ENCODE data around the gene GAB2.

DNA sequence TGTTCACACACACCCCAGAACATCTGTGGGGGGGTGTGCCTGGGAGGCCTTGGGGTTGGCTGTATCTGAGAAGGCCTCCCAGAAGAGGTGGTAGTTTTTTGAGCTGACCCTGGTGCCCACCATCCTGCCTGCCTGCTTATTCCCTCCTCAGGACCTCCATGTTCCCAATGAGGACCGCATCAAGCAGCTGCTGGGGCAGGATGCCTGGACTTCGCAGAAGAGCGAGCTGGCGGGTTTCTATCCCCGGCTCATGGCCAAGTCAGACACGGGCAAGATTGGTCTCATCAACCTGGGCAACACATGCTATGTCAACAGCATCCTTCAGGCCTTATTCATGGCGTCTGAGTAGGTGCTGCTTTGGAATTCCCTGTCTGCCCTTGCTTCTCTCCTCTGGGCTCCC, 211.9 kb downstream of the GAB2 start:
- TF ChIP-seq CTCF (IDR thresholded peaks at IDR 0.05), result no peak
- no peak for TF ChIP-seq EZH2 (IDR thresholded peaks at IDR 0.05; ENCODE audit: borderline replicate concordance, insufficient read depth, low read depth, low read length, poor library complexity, severe bottlenecking)
